Superior temporal gyrus (tissue), 1 donor: Measurements from ENCODE around the gene MLLT3.
A peak's percentile ranks its signal among the peaks of the same experiment; 100 is the strongest.

Source experiments
- DNase-seq: peaks from one replicate; pipeline ENCODE4 v3.0.0-alpha.2; 2016; ENCODE audit errors: extremely low spot score

Gene MLLT3

DNA sequence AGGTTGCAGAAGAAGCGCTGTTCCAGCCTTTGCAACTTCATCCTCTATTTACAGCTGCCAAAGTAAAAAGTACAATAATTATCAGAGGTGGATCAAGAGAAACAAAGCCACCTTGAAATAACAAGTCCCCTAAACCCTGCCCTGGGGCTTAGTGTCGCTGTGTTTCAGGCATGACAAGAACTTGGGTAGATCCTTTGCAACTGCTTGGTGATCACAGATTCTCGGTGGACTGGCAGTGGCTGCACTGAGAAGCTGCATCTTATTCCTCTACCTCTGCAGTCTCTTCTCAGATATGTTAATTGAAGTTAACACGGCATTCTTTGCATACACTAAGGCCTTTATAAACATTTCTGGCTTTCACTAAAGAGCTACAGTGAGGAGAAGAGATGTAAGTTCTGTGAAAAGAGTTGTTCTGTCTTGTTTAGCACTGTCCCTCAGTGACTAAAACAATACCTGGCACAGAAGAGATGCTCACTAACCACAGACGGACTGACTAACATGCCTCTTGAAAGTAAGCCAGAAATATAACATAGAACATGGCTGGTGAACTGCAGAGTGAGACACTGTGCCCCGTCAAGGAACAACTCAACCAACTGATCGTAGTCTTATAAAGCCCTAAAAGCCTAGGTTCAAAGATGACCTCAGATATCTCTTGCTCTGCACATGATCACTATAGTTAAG lies 144.2 kb downstream of the MLLT3 start:
- DNase-seq, result no peak

GRCh38 chr9:20476912-20477521 lies 145.3 kb downstream of the MLLT3 start:
- DNase-seq, result no peak

DNA sequence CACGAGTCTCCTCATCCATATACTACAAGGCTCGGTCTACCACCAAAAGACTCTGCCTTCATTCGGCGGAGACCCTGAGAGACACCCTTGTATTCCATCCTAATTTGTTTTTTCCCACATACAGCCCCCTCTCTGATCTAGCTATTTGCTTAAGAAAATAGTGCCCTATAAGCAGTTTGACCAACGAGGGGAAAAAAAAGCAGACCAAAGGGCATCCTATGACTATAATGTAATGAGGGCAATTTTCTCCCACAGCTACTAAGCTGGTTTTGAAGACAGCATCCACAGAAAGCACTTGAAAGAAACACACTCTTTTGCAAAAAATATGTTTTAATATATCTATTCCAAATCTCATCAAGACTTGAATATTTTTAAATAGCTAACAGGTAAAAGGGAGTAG lies 147.8 kb downstream of the MLLT3 start:
- no peak for DNase-seq

GRCh38 chr9:20473515-20474013 lies 148.7 kb downstream of the MLLT3 start:
- DNase-seq, result no peak

DNA sequence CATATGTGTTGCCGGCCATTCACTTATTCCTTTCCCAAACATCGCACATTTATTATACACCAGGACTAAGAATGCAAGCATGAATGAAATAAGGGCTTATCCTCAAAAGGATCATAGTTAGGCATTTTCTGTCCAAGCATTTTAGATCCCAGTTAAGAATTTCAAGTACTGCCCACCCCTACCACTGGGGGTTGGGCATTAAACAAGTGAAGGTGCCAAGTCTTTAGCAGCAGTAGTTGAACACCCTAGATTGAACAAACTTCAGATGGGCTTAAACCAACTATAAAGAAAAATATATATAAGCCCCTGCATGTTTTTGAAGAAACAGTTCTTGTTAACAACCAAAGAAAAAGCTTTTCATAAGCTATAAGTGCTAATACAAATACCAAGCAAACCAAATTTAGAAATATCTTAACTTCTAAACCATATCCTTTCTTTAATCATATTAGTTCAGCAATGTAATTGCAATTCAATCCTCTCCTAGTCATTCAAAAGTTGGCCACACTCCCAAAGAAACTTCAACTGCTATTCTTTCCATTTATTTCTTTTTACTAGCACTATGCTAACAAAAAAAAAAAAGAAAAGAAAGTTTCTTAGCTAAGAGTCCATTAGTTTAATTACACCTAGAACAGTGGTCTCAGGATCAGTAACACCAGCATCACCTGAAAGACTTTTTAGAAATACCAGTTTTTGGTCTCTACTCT lies 149.8 kb downstream of the MLLT3 start:
- no peak for DNase-seq

DNA sequence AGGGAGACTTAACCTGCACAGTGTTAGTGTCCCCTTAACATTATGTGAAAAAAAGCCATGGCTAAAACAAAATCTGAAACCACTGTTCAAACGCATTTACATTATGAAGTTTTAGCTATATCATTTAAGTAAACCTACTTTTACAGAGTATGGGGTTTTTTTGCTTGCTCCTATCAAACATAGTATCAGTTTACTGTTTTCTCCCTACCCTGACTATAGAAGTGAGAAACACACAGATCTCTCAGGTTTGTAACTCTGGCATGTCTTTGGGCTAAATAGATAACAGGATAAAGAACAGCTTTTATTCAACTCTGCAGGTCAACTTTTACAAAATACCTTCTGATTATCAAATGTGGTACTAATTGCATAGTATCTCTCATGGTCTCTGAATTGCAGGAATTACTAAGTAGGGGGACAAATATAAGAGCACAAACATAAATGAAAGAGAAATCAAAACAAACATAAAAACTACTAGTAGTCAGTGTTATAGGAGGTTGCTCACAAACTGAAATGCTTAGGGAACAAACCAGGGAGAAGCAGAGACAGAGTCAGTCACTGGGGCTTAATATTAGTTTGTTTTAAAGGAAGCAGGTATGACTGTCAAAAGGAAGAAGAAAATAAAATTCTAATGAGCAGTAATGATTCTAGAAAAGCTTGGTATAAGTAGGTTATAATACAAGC lies 155.8 kb downstream of the MLLT3 start:
- no peak for DNase-seq

- no peak for DNase-seq
Observed at GRCh38 chr9:20464242-20464641, 158.1 kb downstream of the MLLT3 start.

- no peak for DNase-seq
Observed at GRCh38 chr9:20463823-20464222, 158.5 kb downstream of the MLLT3 start.

DNA sequence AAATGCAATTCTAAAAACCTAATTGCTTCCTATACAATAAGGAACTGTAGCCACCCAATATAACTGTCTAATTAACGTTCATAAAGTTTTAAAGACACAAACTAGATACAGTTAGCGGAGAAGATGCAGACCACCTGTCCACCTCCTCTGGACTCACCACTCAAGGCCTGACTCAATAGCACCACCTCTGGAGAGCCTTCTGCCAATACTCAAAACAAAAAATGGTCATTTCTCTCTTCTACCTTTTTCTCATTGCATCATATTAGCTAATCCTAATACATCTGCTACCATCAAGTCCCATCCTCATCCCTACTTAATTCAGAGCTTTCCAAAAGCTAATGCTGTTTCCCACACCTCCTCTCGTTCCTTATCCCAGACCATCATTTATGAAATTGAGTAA lies 159.9 kb downstream of the MLLT3 start:
- no peak for DNase-seq

- no peak for DNase-seq
Observed at GRCh38 chr9:20447291-20447690, 175.0 kb downstream of the MLLT3 start.

DNA sequence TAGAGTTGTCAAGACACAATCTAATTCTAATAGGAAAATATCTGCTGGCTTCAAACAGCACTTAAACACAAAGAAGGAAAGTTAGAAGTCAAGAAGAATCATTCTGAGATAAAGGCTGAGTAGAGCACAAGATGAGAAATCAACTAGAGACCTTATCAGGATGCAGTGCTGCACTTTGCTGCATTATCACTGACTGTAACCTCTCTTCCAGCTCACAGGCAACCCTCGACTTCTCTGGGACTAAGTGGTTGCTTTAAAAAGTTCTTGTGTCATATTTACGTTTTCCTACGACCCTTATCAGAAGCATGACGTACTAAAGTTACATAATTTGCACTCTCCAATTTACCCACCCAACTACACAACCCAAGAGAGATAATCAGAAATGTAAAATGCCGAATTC lies 176.1 kb downstream of the MLLT3 start:
- no peak for DNase-seq

- DNase-seq, result peak; percentile 74
Observed at GRCh38 chr9:20442461-20443319, 179.6 kb downstream of the MLLT3 start.

- DNase-seq, result peak; percentile 34
Observed at GRCh38 chr9:20441711-20442423, 180.4 kb downstream of the MLLT3 start.

GRCh38 chr9:20441166-20441565 lies 181.1 kb downstream of the MLLT3 start:
- no peak for DNase-seq

GRCh38 chr9:20437476-20437875 lies 184.8 kb downstream of the MLLT3 start:
- no peak for DNase-seq

DNA sequence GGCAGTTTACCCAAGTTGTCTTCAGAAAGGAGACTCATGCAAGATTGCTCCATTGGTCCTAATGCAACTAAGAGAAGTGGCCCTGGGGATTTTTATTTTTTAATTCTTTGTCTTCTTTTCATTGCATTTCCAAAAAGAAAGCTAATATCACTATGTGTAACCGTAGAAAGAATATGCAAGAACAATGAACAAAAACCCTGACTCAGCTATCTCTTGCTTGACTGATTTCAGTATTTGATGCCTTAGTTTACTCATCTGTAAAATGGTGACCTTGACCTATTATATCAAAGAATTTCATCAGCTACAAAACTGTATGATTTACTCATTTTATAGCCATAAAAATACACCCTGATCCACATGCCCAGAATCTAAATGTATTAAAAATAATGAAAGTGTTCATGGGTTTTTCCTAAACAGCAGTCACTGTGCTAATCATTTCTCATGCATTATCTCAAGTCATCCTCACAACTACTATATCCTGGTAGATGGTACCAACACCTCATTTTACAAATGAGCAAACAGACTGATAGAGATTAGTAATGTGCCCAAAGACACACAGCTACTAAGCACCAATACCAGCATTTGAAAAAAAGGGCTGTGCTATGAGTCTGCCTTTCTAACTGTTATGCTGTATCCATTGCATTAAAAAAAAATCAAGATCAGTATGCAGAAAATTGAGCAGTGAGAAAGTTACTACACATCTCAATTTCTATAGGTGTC lies 185.7 kb downstream of the MLLT3 start:
- no peak for DNase-seq

- no peak for DNase-seq
Observed at GRCh38 chr9:20428976-20429375, 193.3 kb downstream of the MLLT3 start.

DNA sequence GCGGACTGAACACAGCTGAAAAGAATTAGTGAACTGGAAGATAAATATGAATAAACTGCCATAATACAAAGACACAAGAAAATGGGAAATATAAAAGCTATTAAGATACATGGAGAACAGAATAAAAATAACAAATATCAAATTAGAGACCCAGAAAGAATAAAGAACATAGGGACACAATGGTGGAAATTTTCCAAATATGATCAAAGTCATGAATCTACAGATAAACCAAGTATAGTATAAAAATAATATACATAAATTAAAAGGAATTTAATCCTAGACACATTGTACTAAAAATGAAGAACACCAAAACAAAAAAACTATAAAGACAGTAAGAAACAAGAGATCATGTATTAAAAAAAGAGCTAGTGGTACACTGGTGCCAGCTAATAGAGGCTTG lies 194.9 kb downstream of the MLLT3 start:
- no peak for DNase-seq

DNA sequence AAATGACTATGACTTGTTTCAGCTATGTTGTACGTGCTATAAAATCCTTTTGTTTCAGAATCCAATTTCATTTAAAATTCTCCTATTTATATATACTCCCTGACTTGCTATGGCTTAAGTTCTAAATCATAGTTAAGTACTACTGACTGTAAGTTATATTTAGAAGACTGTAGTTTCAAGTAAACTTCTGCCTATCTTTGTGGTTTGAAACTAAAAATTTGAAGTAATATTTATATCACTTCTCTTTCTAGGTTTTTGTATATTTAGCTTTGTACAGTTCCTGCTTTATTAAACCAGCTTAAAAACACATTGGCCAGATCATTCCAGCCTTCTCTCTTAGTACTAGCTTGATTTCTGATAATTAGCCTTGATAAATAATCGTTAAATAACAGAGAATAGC lies 196.3 kb downstream of the MLLT3 start:
- DNase-seq, result no peak

DNA sequence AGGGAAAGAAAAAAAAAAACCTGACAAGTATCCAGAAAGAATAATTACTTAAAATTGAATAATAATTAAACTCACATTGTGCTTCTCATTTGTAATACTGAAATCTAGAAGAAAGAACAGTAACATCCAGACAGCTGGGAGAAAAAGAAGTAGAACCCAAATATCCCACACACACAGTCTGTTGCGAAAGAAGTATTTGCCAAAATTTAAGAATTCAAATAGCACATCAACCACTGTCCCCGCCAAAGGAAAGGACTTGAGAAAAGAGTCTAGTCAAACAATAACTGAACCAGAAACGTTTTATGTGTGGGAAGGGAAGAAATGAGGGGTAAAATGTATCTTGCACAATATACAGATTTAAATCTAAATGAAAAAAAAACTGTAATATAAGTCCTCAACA lies 202.8 kb downstream of the MLLT3 start:
- DNase-seq, result peak; percentile 61
